CD4-positive, alpha-beta T cell (primary cell): ENCODE data around the gene IBA57. TPM values are rescaled to one million over a fixed set of nuclear protein-coding genes. Genes with fewer than 3 reads are reported as not detected.

Source experiments
- ATAC-seq: fragments of 200-7000 bp; cut with Tn5 transposase; one replicate; pipeline ENCODE4 v1.10.0; 2022; ENCODE audit warnings: mild to moderate bottlenecking; ENCODE audit not compliant: poor library complexity
- CTCF ChIA-PET: fragments of 350-600 bp; sonication (Branson Sonifier 250); formaldehyde crosslinking; loops from one replicate; lab custom pipeline; 2021; ENCODE audit warnings: antibody characterized with exemption, inconsistent platforms; lab: Charles Lee
- POLR2A ChIA-PET: fragments of 350-600 bp; sonication (Branson Sonifier 250); formaldehyde crosslinking; loops from one replicate; lab custom pipeline; 2021; ENCODE audit warnings: antibody characterized with exemption, inconsistent platforms; lab: Charles Lee
- DNase-seq, 14 experiments: peaks; one replicate each; pipeline ENCODE4 v3.0.0-alpha.2; 2013 to 2020; ENCODE audit warnings: mixed read lengths in 2 of 14
- H3K27ac ChIP-seq, 2 donors: one replicate each; pipeline versions ENCODE4 v1.5.1 to v1.7.0; 2013; ENCODE audit warnings: low read length in 2 of 2, low read depth in 1 of 2, mild to moderate bottlenecking in 1 of 2
- H3K27me3 ChIP-seq, 2 experiments: 1 replicate in 1 of 2; 2 replicates in 1 of 2; pipeline versions ENCODE4 v1.6.1 to v1.7.0; 2013; ENCODE audit warnings: low read length in 2 of 2, control low read depth in 1 of 2, mild to moderate bottlenecking in 1 of 2, moderate library complexity in 1 of 2; ENCODE audit not compliant: insufficient read depth in 2 of 2, control insufficient read depth in 1 of 2
- H3K36me3 ChIP-seq: one replicate; pipeline ENCODE4 v1.6.1; 2013; ENCODE audit warnings: low read length, control low read depth; ENCODE audit not compliant: insufficient read depth
- H3K4me1 ChIP-seq: one replicate; pipeline ENCODE4 v1.6.1; 2013; ENCODE audit warnings: low read length, control low read depth; ENCODE audit not compliant: insufficient read depth
- H3K4me3 ChIP-seq: one replicate; pipeline ENCODE4 v1.5.1; 2013; ENCODE audit warnings: mild to moderate bottlenecking, low read length, moderate library complexity
- H3K9me3 ChIP-seq, 2 experiments: 1 replicate in 1 of 2; 2 replicates in 1 of 2; pipeline versions ENCODE4 v1.6.1 to v1.7.0; 2013; ENCODE audit warnings: low read length in 2 of 2, mild to moderate bottlenecking in 2 of 2, control low read depth in 1 of 2, moderate library complexity in 1 of 2; ENCODE audit not compliant: control insufficient read depth in 1 of 2, insufficient read depth in 1 of 2
- H3K27ac Mint-ChIP-seq: one replicate; pipeline ENCODE4 v1.8.0; 2020; ENCODE audit warnings: mixed read lengths
- H3K27me3 Mint-ChIP-seq: one replicate; pipeline ENCODE4 v1.8.0; 2021; ENCODE audit warnings: mixed read lengths
- H3K36me3 Mint-ChIP-seq: one replicate; pipeline ENCODE4 v1.8.0; 2021; ENCODE audit warnings: low read depth, mixed read lengths
- H3K4me1 Mint-ChIP-seq: one replicate; pipeline ENCODE4 v1.8.0; 2021; ENCODE audit warnings: low read depth, mixed read lengths
- H3K4me3 Mint-ChIP-seq: one replicate; pipeline ENCODE4 v1.8.0; 2020; ENCODE audit warnings: mild to moderate bottlenecking, mixed read lengths
- H3K9me3 Mint-ChIP-seq: one replicate; pipeline ENCODE4 v1.8.0; 2020; ENCODE audit warnings: mixed read lengths
- CTCF ChIP-seq: fragments of 200-600 bp; IDR thresholded peaks from one replicate; pipeline ENCODE4 v1.8.0; 2022; ENCODE audit warnings: antibody characterized with exemption, mild to moderate bottlenecking
- intact Hi-C, 2 experiments: fragments of 100-400 bp; cut with DNase I in 1 of 2; cut with micrococcal nuclease in 1 of 2; formaldehyde crosslinking; loops; one replicate each; pipeline versions ENCODE4 v1.15.1 to v1.9.0; 2023 to 2025; cut with DNase I, micrococcal nuclease
- total RNA-seq, 174 experiments: library from RNA in 2 of 174; stranded (reverse) in 2 of 174; gene quantifications; one replicate each; pipeline ENCODE4 v1.2.3 and lab custom pipeline; 2021 to 2026

Gene IBA57
- total RNA-seq, 2 experiments from 2014 or later: 19.7 to 19.9 TPM

GRCh38 chr1:228164561-228165371, 838 bp upstream of the IBA57 start:
- Histone ChIP-seq H3K36me3 (peaks cover 8% of the 10 kb centered on the region), H3K9me3 (no peaks in the 10 kb centered on the region), H3K4me3 (peak overlapping the region; percentile 70), H3K27me3 (no peaks in the 10 kb centered on the region), H3K27ac (peak overlapping the region; percentile 79 to 97), H3K4me1 (peaks cover 45% of the 10 kb centered on the region)
- TF ChIP-seq CTCF: no peak
- Mint-ChIP-seq H3K4me1 (peaks cover 49% of the 10 kb centered on the region), H3K4me3 (peak overlapping the region; percentile 87), H3K36me3 (peaks cover 21% of the 10 kb centered on the region), H3K27me3 (no peaks in the 10 kb centered on the region), H3K9me3 (no peaks in the 10 kb centered on the region), H3K27ac (peak overlapping the region; percentile 98)
- ATAC-seq (no peak), DNase-seq (peak in 2 of 14 experiments; percentile 50 to 62)
- ChIA-PET POLR2A (interaction anchor here (0.6 to 3.5 kb wide), 22 partner anchors 8 to 1394 kb away, joined by 3 to 56 read pairs (median 9); partner anchors contain the start of genes ABCB10, ARF1, GUK1 and MRPL55), CTCF (interaction anchor here (0.6 to 4.9 kb wide), 24 partner anchors 8 to 683 kb away, joined by 3 to 47 read pairs (median 3); partner anchors contain the start of genes ARF1, GUK1 and MRPL55)
- intact Hi-C loops: loop anchor here (1.0 to 5.0 kb wide), 7 partner anchors 23 to 427 kb away; partner anchors contain the start of genes ARF1 (in 2 of the 2), GUK1 (in 1 of the 2), JMJD4 (in 1 of the 2) and SNAP47 (in 1 of the 2)

- ATAC-seq: peak; percentile 62
- peak overlapping the region; percentile 70 for H3K4me3 ChIP-seq
- TF ChIP-seq CTCF: no peak
- no peaks in the 10 kb centered on the region for H3K27me3 ChIP-seq
- no peaks in the 10 kb centered on the region for H3K9me3 Mint-ChIP-seq
- peak overlapping the region; percentile 88 to 93 for H3K27ac ChIP-seq
- intact Hi-C loops: loop anchor here (1.0 to 5.0 kb wide), 7 partner anchors 35 to 429 kb away; partner anchors contain the start of genes ARF1 (in 2 of the 2), JMJD4 (in 1 of the 2), MRPL55 (in 1 of the 2) and SNAP47 (in 1 of the 2)
- no peaks in the 10 kb centered on the region for H3K9me3 ChIP-seq
- H3K27me3 Mint-ChIP-seq: no peaks in the 10 kb centered on the region
- peaks cover 28% of the 10 kb centered on the region for H3K36me3 Mint-ChIP-seq
- peaks cover 49% of the 10 kb centered on the region for H3K4me1 Mint-ChIP-seq
- POLR2A ChIA-PET: interaction anchor here (0.6 to 3.5 kb wide), 22 partner anchors 9 to 1176 kb away, joined by 3 to 56 read pairs (median 6); partner anchors contain the start of genes ARF1, CCSAP, GUK1 and RNF187
- peak overlapping the region; percentile 98 for H3K27ac Mint-ChIP-seq
- peak in 13 of 14 experiments; percentile 26 to 87 (median 61) for DNase-seq
- peaks cover 43% of the 10 kb centered on the region for H3K4me1 ChIP-seq
- H3K4me3 Mint-ChIP-seq: peak overlapping the region; percentile 95
- CTCF ChIA-PET: interaction anchor here (0.6 to 4.9 kb wide), 20 partner anchors 11 to 569 kb away, joined by 3 to 47 read pairs (median 3); partner anchors contain the start of gene GUK1
- H3K36me3 ChIP-seq: peaks cover 8% of the 10 kb centered on the region
Measured at GRCh38 chr1:228166170-228166936, 749 bp downstream of the IBA57 start.
